IPS DF 4.7 (cell line): ENCODE data around the gene MAEA.
"Not testable (repeated sequence)": the region's sequence is repeated elsewhere in the genome, so short reads cannot be mapped to it uniquely, and the experiment has no call there.

Experiments
- DNase-seq: peaks from one replicate; pipeline ENCODE4 v3.0.0-alpha.2; 2013; ENCODE audit warnings: low spot score; ENCODE audit errors: extremely low read depth

Gene MAEA

GRCh38 chr4:1321486-1321885, 31.8 kb downstream of the MAEA start:
- no peak for DNase-seq

- DNase-seq: no peak
Measured at GRCh38 chr4:1321946-1322650, 32.4 kb downstream of the MAEA start.

- DNase-seq: no peak
Measured at GRCh38 chr4:1323280-1323634, 33.6 kb downstream of the MAEA start.

- no peak for DNase-seq
Measured at GRCh38 chr4:1323635-1324442, 34.1 kb downstream of the MAEA start.

GRCh38 chr4:1324443-1325175, 34.9 kb downstream of the MAEA start:
- DNase-seq: not testable (repeated sequence)

- no peak for DNase-seq
Measured at GRCh38 chr4:1325176-1325480, 35.4 kb downstream of the MAEA start.

- no peak for DNase-seq
Measured at GRCh38 chr4:1325681-1326635, 36.3 kb downstream of the MAEA start.

- DNase-seq: no peak
Measured at GRCh38 chr4:1326751-1327525, 37.2 kb downstream of the MAEA start.

GRCh38 chr4:1327526-1328266, 38.0 kb downstream of the MAEA start:
- no peak for DNase-seq

GRCh38 chr4:1328267-1329155, 38.8 kb downstream of the MAEA start:
- no peak for DNase-seq

- no peak for DNase-seq
Measured at GRCh38 chr4:1329408-1330371, 40.0 kb downstream of the MAEA start.

- no peak for DNase-seq
Measured at GRCh38 chr4:1330761-1331590, 41.3 kb downstream of the MAEA start.

- no peak for DNase-seq
Measured at GRCh38 chr4:1331591-1332353, 42.1 kb downstream of the MAEA start.

GRCh38 chr4:1332686-1333085, 43.0 kb downstream of the MAEA start:
- no peak for DNase-seq

- no peak for DNase-seq
Measured at GRCh38 chr4:1333256-1333655, 43.6 kb downstream of the MAEA start.
